PFSK-1 (cell line): Measurements from ENCODE around the gene DAND5.

ENCODE experiments used
- POLR2AphosphoS5 ChIP-seq: IDR thresholded peaks from 2 replicates; pipeline ENCODE4 v1.6.1; 2012; ENCODE audit warnings: low read depth, mild to moderate bottlenecking, control low read depth, low read length, moderate library complexity
- SIN3A ChIP-seq: IDR thresholded peaks from 2 replicates; pipeline ENCODE4 v1.6.1; 2012; ENCODE audit warnings: mild to moderate bottlenecking, low read length, moderate library complexity, borderline replicate concordance; ENCODE audit not compliant: insufficient read depth
- TAF1 ChIP-seq: IDR thresholded peaks from 2 replicates; pipeline ENCODE4 v1.6.1; 2012; ENCODE audit warnings: low read length, control low read depth, borderline replicate concordance; ENCODE audit not compliant: insufficient read depth
- TF ChIP-seq, protein P1 (sequence below), 2 experiments: IDR thresholded peaks; 2 replicates each; pipeline versions ENCODE4 v1.6.1 to v1.8.0; 2011 to 2012; ENCODE audit warnings: low read depth in 2 of 2, low read length in 2 of 2, control low read depth in 1 of 2, inconsistent platforms in 1 of 2, mild to moderate bottlenecking in 1 of 2, moderate library complexity in 1 of 2; ENCODE audit not compliant: insufficient read depth in 1 of 2

DNA sequence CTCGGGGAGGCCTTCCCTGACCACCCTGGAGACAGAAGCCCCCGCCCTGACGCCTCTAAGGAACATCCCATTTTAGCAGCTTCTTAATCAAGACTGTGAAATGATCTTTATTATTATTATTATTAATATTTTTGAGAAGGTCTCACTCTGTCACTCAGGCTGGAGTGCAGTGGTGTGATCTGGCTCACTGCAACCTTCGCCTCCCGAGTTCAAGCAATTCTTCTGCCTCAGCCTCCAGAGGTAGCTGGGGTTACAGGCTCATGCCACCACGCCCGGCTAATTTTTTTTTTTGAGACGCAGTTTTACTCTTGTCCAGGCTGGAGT, 3.6 kb upstream of the DAND5 start:
- TF ChIP-seq POLR2AphosphoS5 (no peak), SIN3A (no peak), TAF1 (no peak)
- TF ChIP-seq, protein P1, sequence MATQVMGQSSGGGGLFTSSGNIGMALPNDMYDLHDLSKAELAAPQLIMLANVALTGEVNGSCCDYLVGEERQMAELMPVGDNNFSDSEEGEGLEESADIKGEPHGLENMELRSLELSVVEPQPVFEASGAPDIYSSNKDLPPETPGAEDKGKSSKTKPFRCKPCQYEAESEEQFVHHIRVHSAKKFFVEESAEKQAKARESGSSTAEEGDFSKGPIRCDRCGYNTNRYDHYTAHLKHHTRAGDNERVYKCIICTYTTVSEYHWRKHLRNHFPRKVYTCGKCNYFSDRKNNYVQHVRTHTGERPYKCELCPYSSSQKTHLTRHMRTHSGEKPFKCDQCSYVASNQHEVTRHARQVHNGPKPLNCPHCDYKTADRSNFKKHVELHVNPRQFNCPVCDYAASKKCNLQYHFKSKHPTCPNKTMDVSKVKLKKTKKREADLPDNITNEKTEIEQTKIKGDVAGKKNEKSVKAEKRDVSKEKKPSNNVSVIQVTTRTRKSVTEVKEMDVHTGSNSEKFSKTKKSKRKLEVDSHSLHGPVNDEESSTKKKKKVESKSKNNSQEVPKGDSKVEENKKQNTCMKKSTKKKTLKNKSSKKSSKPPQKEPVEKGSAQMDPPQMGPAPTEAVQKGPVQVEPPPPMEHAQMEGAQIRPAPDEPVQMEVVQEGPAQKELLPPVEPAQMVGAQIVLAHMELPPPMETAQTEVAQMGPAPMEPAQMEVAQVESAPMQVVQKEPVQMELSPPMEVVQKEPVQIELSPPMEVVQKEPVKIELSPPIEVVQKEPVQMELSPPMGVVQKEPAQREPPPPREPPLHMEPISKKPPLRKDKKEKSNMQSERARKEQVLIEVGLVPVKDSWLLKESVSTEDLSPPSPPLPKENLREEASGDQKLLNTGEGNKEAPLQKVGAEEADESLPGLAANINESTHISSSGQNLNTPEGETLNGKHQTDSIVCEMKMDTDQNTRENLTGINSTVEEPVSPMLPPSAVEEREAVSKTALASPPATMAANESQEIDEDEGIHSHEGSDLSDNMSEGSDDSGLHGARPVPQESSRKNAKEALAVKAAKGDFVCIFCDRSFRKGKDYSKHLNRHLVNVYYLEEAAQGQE (IDR thresholded peaks at IDR 0.05; ENCODE audit: insufficient read depth in 1 of 2, low read depth in 2 of 2, low read length in 2 of 2), result no peak
